SIG-M5 (cell line): ENCODE results near the gene FIP1L1.
A peak's percentile ranks its signal among the peaks of the same experiment; 100 is the strongest.
"Not testable (repeated sequence)": the region's sequence is repeated elsewhere in the genome, so short reads cannot be mapped to it uniquely, and the experiment has no call there.

Experiments
- DNase-seq: peaks from one replicate; lab custom pipeline; 2025; lab: John Stamatoyannopoulos, UW

Gene FIP1L1

DNA sequence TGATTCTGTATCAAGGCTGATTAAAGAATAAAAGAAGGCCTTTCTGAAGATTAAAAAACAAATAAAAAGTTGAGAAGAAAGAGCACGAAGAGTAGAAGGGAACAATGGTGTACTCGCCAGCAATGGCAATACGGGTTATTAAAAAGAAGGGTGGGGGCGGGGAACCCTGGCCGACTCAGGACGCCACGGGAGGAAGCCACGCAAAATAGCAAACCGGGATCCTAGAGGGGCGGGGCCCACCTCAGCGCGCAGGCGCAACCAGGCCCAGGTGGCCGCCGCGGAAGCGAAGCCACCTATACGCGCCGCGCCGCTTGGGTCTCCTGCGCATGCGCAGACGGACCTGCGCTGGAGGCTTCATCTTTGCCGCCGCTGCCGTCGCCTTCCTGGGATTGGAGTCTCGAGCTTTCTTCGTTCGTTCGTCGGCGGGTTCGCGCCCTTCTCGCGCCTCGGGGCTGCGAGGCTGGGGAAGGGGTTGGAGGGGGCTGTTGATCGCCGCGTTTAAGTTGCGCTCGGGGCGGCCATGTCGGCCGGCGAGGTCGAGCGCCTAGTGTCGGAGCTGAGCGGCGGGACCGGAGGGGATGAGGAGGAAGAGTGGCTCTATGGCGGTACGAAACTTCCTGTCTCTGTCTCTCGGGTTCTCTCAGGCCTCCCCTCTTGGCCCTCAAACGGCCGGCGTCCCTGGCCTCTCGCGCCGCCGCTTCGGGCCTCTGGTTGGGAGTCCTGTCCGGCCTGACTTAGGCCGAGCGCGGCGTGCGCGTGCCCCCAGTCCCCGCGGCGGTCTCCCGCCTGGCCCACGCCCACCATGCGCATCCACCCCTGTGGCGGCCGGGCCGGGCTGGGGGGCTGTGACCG is at the start of gene FIP1L1:
FIP1L1 (plus strand) TSS at position 323 of the 852 bp plus-strand sequence; CDS start at position 521, 198 bp downstream.
- DNase-seq = no peak

GRCh38 chr4:53334916-53335315 is 42.5 kb upstream of the FIP1L1 start:
- not testable (repeated sequence) for DNase-seq

DNA sequence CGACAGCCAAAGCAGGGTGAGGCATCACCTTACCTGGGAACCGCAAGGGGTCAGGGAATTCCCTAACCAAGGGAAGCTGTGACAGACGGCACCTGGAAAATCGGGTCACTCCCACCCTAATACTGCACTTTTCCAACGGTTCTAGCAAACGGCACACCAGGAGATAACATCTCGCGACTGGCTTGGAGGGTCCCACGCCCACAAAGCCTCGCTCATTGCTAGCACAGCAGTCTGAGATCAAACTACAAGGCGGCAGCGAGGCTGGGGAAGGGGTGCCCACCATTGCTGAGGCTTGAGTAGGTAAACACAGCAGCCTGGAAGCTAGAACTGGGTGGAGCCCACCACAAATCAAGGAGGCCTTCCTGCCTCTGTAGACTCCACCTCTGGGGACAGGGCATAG is 37.3 kb upstream of the FIP1L1 start:
- DNase-seq = not testable (repeated sequence)

DNA sequence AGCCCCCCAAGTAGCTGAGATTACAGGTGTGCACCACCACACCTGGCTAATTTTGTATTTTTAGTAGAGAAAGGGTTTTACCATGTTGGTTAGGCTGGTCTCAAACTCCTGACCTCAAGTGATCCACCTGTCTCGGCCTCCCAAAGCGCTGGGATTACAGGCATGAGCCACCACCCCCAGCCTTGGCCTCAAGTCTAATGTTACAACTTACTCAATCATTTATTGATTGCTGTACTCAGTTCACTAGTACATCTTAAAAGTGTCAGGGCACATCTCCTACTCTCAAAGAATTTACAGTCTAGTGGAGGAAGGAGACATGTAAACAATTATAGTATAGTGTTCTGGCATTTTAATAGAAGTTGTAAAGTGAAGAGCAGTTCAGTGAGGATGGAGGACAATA is 31.0 kb upstream of the FIP1L1 start:
- DNase-seq = not testable (repeated sequence)

DNA sequence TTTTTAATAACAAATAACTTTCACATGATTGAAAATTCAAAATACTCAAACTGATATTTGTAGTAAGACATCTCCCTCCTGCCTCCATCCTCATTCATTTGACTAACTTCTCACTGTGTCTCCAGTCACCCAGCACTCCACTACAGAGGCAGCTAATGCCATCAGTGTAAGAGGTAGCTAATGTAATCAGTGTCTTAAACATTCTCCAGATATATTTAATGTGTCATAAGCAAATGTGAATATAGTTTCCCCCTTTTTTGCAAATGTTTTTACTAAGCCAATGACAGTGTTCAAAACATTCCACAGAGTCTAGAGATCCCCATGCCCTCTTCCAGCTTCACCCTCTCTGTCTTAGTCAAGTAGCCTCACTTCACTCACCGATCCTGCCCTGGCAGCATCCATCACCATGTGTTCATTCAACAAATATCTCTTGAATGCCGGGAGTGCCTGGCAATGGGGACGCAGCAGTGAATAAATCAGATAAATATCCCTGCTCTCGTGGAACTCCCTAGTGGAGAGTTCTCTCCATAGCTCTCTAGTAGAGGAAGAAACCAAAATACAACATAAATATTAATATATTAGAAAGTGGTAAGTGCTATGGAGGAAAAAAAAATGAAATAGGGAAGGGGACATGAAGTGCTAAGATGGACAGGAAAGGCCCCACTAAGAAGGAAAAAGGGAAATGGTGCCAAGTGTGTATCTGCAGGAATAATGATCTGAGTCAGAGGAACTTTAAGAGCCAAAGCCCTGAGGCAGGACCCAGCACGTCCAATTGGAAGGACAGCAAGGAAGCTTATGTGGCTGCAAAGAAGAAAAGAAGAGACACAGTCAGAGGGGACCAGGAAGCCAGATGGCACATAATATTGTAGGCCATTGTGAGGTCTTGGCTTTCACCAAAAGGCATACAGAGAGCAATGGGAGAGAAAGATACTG is 30.3 kb upstream of the FIP1L1 start:
- no peak for DNase-seq

GRCh38 chr4:53348046-53348445 is 29.4 kb upstream of the FIP1L1 start:
- DNase-seq = no peak

DNA sequence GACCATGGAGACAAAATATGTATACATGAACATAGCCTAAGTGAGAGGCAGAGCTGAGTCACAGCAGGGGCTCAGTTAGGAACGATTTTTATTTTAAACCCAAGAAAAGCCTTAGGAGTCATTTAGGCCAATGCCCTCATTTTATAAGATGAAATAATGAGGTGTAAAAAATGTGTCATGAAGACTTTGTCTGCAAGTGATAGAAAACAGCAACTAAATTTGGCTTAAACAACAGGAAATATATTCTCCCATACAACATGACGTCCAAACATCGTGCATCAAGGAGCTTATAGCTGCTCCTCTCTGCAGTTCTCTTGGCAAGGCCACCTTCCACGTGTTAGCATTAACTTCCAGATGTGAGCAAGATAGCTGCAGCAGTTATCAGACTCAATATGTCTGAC is 28.4 kb upstream of the FIP1L1 start:
- DNase-seq = no peak

GRCh38 chr4:53354012-53354722 is 23.3 kb upstream of the FIP1L1 start:
- DNase-seq = no peak

- peak; percentile 38 for DNase-seq
These were observed 21.4 kb upstream of the FIP1L1 start for GRCh38 chr4:53355930-53356521.

- DNase-seq = no peak
These were observed 16.0 kb upstream of the FIP1L1 start for GRCh38 chr4:53361451-53361850.

GRCh38 chr4:53362093-53362492 is 15.3 kb upstream of the FIP1L1 start:
- no peak for DNase-seq

DNA sequence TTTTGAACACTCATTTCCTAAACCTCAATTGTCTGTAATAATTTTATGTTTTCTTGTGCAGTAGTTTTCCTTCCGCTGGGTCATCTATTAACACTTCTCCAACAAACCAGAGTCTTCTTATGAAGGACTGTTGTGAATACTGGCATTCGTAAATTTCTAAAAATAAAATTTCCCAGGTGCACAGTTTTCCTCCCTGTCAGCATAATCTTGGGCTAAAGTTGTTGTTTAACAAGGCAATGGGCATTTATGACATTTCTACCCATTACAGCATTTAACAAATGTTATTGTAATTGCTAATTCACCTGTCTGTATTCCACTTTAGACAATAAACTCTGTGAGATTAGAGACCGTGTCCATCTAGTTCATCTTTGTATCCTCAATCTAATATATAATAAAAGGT is 12.8 kb upstream of the FIP1L1 start:
- DNase-seq = no peak

DNA sequence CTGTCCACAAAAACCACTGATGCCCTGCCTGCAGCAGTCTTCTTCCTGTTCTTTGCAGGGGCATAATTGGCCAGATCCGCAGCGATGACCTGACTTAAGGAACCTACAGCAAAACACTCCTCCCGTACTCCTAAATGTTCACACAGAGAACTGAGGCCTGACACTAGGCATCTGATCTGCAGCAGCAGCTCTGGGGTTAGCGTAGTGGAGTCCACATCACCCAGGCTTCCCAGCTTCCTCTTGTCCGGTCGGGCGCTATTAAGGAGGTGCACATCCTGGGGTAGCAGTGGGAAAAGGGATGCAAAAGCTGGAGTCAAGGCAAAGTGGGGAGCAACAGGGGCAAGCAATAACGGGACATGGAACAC is 12.3 kb upstream of the FIP1L1 start:
- no peak for DNase-seq

DNA sequence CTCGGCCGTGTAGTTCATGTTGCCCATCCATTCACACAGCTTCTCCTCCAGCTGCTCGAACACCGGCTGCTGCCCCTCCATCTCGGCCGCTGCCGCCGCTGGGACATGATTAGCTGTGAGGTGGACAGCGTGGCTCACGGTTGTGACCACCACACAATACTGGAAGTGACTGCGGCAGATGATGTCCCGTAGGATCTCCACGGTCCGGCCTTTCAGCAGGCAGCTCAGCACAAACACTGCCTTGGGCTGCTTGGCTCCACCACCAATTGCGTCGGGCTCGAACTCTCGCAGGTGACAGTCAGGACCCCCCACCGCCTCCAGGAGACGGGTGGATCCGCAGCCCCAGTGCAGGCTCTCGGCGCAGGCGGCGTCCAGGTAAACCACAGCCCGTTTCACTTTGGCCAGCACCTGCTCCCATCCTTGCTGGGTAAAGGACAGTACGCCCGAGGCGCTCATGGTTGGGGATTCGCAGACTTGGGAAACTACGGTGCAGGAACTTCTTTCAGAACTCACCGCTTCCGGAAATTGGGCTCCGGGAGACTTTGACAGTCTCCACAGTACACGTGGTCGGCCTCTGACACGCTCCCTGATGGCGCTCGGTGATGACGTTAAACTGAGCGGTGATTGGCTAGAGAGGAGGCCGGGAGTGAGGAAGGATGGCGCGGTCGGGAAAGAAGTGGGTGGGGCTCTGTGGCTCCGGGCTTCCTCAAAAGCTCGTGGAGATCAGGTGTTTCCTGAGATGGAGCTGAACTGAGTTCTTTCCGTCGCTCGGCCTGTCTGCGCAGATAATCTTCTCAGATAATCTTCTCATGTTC is 11.7 kb upstream of the FIP1L1 start, which contains the start of gene SCFD2:
SCFD2 (minus strand) TSS at position 576 of the 815 bp plus-strand sequence.
- DNase-seq = peak; percentile 61

- DNase-seq = no peak
These were observed 11.1 kb upstream of the FIP1L1 start for GRCh38 chr4:53366301-53366716.

DNA sequence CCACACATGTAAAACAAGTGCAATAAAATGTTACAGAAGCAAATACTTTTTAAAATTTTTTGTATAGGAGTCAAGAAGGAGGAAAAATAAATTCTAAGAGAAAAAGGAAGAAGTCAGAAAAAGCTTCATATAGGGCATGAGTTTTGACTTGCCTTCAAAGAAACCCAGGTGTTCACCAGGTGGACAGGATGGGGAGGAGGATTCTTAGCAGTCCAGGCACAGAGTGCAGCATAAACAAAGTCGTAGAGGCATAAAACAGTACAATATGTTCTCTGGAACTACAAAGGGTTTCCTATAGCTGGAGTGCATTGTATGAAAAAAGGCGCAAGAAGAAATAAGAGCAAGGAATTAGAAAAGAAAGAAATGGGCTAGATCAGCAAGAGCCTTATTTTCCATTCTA is 9.7 kb upstream of the FIP1L1 start:
- no peak for DNase-seq

GRCh38 chr4:53371049-53371448 is 6.4 kb upstream of the FIP1L1 start:
- no peak for DNase-seq

GRCh38 chr4:53371843-53372521 is 5.5 kb upstream of the FIP1L1 start:
- no peak for DNase-seq

DNA sequence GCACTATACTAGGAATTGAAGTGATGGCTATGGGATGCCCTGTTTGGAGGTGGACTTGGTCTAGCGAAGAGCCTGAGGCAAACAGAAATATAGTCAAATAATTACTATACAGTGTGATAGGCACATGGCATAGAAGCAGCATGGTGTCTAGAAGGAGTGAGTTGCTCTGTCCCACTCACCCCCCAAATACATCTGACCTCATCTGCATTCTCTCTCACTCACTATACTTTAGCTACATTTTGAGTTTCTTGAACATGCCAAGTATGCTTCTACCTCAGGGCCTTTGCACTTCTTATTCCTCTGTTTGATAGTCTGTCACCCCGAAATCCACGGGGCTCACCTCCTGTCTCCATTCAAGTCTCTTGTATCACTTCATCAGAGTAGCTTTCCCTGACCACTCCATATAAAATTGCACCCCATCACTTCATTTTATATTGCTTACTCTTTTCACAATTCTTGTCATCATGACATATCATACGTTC is 2.6 kb upstream of the FIP1L1 start:
- no peak for DNase-seq

GRCh38 chr4:53376900-53377299 is 541 bp upstream of the FIP1L1 start:
- DNase-seq = no peak
